Measurements from ENCODE around the gene HEATR1. TPM values are rescaled to one million over a fixed set of nuclear protein-coding genes. Genes with fewer than 3 reads are reported as not detected.

The HEATR1 gene, protein sequence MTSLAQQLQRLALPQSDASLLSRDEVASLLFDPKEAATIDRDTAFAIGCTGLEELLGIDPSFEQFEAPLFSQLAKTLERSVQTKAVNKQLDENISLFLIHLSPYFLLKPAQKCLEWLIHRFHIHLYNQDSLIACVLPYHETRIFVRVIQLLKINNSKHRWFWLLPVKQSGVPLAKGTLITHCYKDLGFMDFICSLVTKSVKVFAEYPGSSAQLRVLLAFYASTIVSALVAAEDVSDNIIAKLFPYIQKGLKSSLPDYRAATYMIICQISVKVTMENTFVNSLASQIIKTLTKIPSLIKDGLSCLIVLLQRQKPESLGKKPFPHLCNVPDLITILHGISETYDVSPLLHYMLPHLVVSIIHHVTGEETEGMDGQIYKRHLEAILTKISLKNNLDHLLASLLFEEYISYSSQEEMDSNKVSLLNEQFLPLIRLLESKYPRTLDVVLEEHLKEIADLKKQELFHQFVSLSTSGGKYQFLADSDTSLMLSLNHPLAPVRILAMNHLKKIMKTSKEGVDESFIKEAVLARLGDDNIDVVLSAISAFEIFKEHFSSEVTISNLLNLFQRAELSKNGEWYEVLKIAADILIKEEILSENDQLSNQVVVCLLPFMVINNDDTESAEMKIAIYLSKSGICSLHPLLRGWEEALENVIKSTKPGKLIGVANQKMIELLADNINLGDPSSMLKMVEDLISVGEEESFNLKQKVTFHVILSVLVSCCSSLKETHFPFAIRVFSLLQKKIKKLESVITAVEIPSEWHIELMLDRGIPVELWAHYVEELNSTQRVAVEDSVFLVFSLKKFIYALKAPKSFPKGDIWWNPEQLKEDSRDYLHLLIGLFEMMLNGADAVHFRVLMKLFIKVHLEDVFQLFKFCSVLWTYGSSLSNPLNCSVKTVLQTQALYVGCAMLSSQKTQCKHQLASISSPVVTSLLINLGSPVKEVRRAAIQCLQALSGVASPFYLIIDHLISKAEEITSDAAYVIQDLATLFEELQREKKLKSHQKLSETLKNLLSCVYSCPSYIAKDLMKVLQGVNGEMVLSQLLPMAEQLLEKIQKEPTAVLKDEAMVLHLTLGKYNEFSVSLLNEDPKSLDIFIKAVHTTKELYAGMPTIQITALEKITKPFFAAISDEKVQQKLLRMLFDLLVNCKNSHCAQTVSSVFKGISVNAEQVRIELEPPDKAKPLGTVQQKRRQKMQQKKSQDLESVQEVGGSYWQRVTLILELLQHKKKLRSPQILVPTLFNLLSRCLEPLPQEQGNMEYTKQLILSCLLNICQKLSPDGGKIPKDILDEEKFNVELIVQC (N-terminal part only)
- 27.4 and 31.0 TPM in 2 replicates for total RNA-seq

DNA sequence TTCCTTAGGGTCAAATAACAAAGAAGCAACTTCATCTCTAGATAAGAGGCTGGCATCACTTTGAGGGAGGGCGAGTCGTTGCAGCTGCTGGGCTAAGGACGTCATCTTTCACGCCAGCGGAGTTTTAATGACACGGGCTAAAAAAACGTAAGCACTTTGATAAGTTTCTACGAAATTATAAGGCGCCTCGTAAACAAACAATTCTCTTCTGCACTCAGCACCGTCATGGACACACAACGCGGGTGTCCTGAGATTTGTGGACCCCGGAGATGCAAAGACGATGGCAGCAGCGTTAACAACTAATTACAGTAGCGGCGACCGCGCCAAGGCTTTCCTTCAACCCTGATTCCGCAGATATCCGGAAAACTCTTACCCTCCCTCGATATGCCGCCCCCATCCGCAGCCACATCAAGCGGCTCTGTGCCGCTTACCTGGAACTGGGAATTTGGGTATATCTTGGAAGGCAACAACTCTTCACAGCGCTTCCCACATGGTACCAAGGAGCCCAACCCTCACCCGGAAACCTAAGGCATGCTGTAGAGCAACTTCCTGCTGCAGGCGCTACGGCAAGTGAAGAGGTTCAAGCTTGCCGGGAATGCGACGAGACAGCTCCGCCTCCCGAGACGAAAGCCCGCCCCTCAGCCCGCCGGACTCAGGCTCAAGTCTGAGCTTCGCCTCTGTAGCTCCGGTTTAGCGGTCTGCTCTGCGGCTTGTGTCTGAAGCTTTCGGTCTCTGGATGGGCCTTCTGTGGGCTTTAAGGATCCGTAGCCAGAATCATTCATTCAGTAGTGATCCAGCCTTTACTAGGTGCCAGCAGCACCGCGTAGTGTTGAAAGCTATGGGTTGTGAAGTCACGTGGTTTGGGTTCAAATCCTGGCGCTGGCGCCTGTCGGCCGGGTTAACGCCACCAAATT is at the start of gene HEATR1:
Gene HEATR1, minus strand, starts transcription at position 526 of the 914 bp plus-strand sequence. Its CDS starts 421 bp downstream, at position 105.
- H3K36me3 ChIP-seq (ENCODE audit: control insufficient read depth, insufficient read depth, low read length): no peaks in the 10 kb centered on the region
- TF ChIP-seq, protein P1, sequence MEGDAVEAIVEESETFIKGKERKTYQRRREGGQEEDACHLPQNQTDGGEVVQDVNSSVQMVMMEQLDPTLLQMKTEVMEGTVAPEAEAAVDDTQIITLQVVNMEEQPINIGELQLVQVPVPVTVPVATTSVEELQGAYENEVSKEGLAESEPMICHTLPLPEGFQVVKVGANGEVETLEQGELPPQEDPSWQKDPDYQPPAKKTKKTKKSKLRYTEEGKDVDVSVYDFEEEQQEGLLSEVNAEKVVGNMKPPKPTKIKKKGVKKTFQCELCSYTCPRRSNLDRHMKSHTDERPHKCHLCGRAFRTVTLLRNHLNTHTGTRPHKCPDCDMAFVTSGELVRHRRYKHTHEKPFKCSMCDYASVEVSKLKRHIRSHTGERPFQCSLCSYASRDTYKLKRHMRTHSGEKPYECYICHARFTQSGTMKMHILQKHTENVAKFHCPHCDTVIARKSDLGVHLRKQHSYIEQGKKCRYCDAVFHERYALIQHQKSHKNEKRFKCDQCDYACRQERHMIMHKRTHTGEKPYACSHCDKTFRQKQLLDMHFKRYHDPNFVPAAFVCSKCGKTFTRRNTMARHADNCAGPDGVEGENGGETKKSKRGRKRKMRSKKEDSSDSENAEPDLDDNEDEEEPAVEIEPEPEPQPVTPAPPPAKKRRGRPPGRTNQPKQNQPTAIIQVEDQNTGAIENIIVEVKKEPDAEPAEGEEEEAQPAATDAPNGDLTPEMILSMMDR (IDR thresholded peaks at IDR 0.05; ENCODE audit: insufficient read depth, low read length, poor library complexity, severe bottlenecking): no peak
- peak; percentile 84 for DNase-seq (ENCODE audit: low read depth)
- no peaks in the 10 kb centered on the region for H3K27me3 ChIP-seq (ENCODE audit: control insufficient read depth, insufficient read depth, low read length)
- peak within 1 kb of the TSS; percentile 97 for H3K4me3 ChIP-seq (ENCODE audit: low read depth, low read length)

DNA sequence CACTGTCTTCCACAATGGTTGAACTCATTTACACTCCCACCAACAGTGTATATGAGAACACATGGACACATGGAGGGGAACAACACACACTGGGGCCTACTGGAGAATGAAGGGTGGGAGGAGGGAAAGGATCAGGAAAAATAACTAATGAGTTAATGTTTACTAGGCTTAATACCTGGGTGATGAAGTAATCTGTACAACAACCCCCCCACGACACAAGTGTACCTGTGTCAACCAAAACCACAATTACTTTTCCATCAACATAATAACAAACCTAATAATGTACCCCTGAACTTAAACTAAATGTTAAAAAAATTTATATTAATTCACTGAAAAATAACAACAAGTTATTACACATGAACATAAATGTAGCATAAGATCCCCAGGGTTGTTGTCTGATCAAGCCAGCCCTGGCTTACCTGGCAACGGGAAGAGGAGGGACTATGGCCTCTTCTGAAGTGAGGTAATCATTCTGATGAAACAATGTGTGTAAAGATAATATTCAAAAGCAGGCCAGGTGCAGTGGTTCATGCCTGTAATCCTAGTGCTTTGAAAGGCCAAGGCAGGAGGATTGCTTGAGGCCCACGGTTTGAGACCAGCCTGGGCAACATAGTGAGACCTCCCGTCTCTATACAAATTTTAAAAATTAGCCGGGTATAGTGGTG is 40.8 kb upstream of the HEATR1 start:
- H3K27me3 ChIP-seq (ENCODE audit: control insufficient read depth, insufficient read depth, low read length): no peaks in the 10 kb centered on the region
- H3K4me3 ChIP-seq (ENCODE audit: low read depth, low read length): no peak overlapping the region
- TF ChIP-seq, protein P1 (IDR thresholded peaks at IDR 0.05; ENCODE audit: insufficient read depth, low read length, poor library complexity, severe bottlenecking): no peak

DNA sequence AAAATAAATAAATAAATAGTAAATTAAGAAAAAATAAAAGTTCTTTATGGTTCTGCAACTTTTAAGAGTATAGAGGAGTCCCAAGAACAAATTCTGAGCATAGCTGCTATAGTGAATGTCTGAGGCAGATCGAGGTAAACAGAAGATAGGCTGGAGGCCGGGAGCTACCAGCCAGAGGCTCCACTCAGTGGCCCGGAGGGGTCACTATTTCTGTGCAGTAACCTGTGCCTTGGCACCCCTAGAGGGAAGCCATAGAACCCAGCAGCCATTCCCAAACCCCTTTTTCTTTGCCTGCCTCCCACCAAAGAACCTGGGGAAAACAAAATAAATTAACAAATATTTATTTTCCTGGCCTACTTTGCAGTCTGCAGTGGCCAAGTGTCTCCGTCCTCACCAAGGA is 38.4 kb upstream of the HEATR1 start:
- no peaks in the 10 kb centered on the region for H3K27me3 ChIP-seq (ENCODE audit: control insufficient read depth, insufficient read depth, low read length)
- DNase-seq (ENCODE audit: low read depth): no peak
- TF ChIP-seq, protein P1 (IDR thresholded peaks at IDR 0.05; ENCODE audit: insufficient read depth, low read length, poor library complexity, severe bottlenecking): no peak
- H3K4me3 ChIP-seq (ENCODE audit: low read depth, low read length): no peak overlapping the region
- no peaks in the 10 kb centered on the region for H3K36me3 ChIP-seq (ENCODE audit: control insufficient read depth, insufficient read depth, low read length)

More for the DNA sequence above, 40.8 kb upstream of the HEATR1 start:
- DNase-seq (ENCODE audit: low read depth): no peak
- H3K36me3 ChIP-seq (ENCODE audit: control insufficient read depth, insufficient read depth, low read length): no peaks in the 10 kb centered on the region

DNA sequence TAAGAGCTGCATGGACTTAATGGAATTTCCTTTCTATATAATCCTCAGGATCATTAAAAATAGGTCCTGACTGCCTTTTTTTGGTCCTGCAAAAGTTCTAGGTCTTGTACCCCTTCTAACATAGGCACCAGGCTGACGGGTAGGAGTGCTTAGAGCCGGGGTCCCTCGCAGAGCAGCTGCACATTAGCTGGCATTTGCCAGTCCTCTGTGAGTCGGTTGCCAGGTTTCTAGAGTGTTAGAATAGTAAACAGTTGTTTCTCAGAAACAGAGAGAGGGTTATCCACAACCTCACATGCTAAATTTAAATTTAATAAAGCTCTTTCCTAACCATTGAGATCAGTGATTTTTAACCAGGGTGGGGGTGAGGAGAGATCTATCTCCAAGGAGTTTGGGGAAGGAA is 35.4 kb upstream of the HEATR1 start:
- Histone ChIP-seq H3K4me3 (ENCODE audit: low read depth, low read length) (no peak overlapping the region), H3K27me3 (ENCODE audit: control insufficient read depth, insufficient read depth, low read length) (no peaks in the 10 kb centered on the region), H3K36me3 (ENCODE audit: control insufficient read depth, insufficient read depth, low read length) (no peaks in the 10 kb centered on the region)
- no peak for DNase-seq (ENCODE audit: low read depth)
- TF ChIP-seq, protein P1 (IDR thresholded peaks at IDR 0.05; ENCODE audit: insufficient read depth, low read length, poor library complexity, severe bottlenecking): no peak
